ENCODE measurements around the gene RMRP.

RMRP gene

DNA sequence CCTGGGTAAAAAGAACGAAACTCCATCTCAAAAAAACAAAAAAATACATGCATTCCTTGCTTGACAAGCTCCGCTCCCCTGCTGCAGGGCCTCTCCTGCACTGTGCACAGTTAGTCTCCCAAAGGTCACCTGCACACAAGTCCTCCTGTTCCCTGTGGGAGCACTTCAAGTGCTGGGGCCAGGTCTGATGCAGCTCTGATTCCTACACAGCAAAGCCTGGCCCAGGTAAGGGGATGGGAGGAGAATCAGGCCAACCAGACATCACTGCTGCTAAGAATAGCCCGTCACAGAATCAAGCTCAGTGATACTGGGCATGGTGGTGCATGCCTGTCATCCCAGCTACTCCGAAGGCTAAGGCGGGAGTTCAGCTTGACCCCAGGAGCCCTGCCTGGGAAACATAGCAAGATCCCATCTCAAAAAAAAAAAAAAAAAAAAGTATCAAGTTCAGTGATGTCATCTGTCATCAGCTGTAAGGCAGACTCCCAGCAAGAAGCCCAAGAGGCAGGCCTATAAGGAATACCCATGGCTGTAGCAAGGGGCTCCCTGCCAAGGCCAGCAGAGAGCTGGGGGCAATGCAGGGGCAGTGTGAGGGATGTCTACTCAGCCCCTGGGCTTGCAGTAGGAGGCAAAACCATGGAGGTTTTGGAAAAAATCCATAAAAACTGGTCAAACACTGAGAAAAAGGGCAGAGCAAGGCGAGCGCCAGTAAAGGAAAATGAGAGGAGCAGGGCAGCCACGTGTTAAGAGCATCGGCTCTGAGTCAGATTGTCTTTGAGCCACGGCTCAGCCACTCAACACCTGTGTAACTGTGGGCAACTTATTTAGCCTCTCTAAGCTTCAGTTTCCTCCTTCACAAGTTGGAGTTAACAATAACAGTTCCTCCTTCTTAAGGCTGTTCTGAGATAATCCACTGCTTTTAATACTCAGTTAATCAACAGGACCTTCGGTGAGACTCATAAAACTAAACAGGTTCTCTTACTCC, 28.7 kb upstream of the RMRP start:
- DNase-seq (ENCODE audit: low spot score): no peak

DNA sequence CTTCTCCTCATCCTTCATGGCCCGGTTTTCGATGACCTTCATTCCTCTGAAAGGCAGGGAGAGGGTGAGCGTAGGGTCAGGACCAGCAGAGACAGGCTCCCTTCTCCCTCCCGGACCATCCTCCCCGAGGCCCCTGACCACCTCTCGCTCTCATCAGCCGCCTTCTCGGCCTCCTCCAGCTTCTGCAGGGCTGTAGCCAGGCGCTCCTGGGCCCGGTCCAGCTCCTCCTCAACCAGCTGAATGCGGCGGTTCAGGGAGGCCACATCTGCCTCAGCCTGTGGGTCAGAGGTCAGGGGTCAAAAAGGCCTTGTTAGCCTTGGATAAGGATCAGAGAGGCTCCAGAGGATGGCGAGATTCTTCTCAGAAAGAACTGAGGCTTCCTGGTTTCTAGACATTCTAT, 27.7 kb upstream of the RMRP start:
- DNase-seq (ENCODE audit: low spot score): no peak

DNA sequence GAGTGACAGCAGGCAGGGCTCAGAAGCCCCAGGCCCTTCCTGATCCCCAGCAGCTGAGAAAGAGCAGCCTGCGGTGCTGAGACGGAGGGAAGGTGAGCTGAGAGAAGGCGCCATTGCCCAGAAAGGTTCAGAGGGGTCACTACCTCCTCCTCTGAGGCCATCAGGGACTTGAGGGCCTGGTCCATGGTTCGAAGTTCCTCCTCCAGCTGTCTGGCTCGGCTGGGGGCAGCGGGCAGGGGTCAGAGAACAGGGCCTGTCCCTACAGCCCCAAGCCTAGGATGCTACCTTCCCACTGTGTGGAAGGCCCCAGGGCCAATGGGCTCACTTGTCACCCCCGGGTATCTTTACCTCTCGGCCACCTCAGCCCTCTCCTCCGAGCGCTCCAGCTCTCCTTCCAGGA, 27.1 kb upstream of the RMRP start:
- DNase-seq (ENCODE audit: low spot score): no peak

DNA sequence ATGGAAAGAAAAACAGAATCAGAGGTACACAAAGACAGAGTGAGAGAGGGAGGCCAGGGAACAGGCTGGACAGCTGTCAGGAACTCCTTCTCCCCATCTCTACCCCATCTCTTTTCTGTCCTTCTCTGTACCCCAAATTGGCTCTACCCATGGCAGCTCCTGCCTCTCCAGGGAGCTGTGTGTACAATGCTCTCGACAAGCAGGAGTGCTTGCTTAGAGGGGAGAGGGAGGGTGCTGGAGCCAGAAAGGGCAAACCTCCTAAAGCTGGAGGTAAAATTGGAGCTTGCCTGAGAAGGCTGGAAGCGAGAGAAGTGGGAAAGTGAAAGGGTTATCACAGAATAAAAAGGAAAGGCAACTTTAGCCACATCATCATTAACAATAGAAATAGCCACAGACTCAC, 25.5 kb upstream of the RMRP start:
- no peak for DNase-seq (ENCODE audit: low spot score)

DNA sequence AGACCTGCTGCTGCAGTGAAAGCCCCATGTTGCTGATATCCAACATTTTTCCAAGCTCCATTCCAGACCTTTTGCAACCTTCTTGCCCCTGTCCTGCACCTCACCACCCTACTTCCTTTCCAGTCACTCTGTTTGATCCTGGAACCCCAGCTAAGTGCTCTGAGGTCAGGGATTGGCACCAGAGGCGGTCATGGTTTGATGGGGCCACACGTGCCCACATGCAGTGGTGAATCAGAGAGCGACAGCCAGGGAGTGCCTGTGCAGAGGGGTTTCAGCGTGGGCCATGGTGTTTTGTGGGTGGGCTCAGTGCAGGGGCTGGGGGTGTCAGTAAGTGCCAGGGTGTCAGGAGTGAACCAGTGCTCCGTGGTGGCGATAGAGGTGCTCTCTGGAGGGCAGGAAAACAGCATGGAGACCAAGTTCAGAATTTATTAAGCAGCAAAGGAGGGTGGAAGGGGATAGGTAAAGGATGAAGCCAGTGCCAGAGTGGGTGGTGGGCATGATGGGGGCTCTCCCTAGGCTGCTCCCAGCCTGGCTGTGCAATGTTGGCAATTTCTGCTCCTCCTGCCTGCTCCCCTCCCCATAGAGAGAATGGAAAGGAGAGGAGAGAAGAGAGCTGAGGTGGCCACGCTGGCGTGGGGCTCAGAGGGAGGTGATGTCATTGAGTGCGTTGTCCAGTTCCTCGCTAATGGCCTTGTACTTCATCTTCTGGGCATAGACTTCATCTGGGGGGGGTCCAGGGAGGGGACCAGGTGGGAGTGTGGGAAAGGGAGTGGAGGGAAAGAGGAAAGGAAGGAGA, 24.9 kb upstream of the RMRP start:
- no peak for DNase-seq (ENCODE audit: low spot score)

DNA sequence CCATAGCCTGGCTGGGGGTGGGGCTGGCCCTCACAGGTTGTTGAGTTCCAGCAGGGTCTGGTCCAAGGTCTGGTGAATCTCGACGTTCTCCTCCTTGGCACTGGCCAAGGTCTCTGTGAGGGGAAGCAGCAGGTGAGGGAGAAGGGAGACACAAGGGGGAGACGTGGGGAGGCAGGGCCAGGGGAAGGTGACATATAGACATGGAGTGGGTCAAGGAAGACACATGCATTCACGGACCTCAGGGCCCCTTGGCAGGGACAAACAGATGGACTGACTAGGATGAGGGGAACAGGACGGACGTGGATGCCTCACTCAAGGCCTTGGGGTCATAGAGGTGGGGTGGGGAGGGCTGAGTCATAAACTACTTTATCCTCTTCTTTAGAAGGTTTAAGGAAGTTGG, 24.2 kb upstream of the RMRP start:
- DNase-seq (ENCODE audit: low spot score): no peak

DNA sequence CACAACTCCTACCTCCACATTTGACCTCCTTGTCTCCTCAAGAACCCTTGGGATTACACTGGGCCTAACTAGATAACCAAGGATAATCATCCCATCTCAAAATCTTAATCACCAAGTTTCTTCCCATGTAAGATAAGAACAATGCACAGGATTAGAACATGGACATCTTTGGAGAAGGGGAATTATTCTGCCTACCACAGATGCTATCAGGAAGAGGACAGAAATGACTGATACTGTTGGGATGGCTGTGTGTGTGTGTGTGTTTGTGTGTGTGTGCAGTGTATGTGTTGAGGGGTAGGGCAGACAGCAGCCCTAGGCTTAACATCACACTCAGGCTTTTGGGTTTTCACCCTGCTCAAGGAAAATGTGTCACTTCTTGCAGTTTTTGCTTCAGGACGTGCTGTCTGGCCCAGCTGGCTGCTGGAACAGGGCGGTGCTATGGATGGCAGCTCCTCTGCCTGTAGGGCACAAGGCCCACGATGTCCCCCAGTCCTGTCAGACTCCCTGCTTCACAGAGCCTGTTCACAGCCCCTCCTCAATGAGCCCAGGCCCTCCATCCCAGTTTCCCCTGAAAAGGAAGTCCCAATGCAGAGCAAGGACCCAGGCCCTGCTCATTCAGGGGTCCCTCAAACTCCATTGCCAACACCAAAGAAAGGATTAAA, 23.7 kb upstream of the RMRP start:
- DNase-seq (ENCODE audit: low spot score): no peak

DNA sequence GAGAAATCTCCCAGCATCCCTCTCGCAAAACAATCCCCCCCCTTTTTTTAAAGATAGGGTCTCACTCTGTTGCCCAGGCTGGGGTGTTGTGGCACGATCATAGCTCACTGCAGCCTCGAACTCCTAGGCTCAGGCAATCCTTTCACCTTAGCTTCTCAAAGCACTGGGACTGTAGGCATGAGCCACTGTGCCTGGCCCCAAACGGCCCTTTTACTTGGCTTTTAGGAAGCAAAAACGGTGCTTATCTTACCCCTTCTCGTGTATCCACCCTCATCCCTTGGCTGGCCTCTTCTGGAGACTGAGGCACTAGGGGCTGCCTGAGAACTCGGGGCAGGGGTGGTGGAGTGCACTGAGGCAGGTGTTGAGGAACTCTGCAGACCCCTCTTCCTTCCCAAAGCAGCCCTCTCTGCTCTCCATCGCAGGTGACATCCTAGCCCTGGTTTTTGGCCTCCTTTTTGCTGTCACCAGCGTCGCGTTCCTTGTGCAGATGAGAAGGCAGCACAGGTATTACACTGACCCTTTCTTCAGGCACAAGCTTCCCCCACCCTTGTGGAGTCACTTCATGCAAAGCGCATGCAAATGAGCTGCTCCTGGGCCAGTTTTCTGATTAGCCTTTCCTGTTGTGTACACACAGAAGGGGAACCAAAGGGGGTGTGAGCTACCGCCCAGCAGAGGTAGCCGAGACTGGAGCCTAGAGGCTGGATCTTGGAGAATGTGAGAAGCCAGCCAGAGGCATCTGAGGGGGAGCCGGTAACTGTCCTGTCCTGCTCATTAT, 22.7 kb upstream of the RMRP start:
- no peak for DNase-seq (ENCODE audit: low spot score)

DNA sequence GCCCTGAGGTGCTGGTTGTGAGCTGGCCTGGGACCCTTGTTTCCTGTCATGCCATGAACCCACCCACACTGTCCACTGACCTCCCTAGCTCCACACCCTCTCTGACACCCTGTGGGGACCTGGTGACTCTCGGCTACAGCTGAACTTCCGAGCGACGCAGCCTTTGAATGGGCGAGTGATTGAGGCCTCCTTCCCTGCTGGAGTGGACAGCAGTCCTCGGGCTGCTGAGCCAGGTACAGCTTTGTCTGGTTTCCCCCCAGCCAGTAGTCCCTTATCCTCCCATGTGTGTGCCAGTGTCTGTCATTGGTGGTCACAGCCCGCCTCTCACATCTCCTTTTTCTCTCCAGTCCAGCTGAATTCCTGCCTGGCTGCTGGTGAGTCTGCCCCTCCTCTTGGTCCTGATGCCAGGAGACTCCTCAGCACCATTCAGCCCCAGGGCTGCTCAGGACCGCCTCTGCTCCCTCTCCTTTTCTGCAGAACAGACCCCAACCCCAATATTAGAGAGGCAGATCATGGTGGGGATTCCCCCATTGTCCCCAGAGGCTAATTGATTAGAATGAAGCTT, 22.0 kb upstream of the RMRP start:
- no peak for DNase-seq (ENCODE audit: low spot score)

DNA sequence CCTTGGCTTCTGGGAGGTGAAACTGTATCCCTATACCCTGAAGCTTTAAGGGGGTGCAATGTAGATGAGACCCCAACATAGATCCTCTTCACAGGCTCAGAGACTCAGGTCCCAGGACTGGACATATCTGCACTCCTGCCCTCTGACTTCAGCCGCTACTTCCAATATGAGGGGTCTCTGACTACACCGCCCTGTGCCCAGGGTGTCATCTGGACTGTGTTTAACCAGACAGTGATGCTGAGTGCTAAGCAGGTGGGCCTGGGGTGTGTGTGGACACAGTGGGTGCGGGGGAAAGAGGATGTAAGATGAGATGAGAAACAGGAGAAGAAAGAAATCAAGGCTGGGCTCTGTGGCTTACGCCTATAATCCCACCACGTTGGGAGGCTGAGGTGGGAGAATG, 21.3 kb upstream of the RMRP start:
- DNase-seq (ENCODE audit: low spot score): no peak

DNA sequence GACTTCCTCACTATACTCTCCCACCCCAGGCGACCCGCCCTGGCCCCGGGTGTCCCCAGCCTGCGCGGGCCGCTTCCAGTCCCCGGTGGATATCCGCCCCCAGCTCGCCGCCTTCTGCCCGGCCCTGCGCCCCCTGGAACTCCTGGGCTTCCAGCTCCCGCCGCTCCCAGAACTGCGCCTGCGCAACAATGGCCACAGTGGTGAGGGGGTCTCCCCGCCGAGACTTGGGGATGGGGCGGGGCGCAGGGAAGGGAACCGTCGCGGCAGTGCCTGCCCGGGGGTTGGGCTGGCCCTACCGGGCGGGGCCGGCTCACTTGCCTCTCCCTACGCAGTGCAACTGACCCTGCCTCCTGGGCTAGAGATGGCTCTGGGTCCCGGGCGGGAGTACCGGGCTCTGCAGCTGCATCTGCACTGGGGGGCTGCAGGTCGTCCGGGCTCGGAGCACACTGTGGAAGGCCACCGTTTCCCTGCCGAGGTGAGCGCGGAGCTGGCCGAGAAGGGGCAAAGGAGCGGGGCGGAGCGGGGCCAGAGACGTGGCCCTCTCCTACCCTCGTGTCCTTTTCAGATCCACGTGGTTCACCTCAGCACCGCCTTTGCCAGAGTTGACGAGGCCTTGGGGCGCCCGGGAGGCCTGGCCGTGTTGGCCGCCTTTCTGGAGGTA, 18.0 kb upstream of the RMRP start:
- no peak for DNase-seq (ENCODE audit: low spot score)

DNA sequence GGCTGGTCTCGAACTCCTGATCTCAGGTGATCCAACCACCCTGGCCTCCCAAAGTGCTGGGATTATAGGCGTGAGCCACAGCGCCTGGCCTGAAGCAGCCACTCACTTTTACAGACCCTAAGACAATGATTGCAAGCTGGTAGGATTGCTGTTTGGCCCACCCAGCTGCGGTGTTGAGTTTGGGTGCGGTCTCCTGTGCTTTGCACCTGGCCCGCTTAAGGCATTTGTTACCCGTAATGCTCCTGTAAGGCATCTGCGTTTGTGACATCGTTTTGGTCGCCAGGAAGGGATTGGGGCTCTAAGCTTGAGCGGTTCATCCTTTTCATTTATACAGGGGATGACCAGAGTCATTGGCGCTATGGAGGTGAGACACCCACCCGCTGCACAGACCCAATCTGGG, 17.4 kb upstream of the RMRP start:
- DNase-seq (ENCODE audit: low spot score): no peak

DNA sequence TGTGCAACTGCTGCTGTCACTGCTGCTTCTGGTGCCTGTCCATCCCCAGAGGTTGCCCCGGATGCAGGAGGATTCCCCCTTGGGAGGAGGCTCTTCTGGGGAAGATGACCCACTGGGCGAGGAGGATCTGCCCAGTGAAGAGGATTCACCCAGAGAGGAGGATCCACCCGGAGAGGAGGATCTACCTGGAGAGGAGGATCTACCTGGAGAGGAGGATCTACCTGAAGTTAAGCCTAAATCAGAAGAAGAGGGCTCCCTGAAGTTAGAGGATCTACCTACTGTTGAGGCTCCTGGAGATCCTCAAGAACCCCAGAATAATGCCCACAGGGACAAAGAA, 16.2 kb upstream of the RMRP start:
- DNase-seq (ENCODE audit: low spot score): no peak

DNA sequence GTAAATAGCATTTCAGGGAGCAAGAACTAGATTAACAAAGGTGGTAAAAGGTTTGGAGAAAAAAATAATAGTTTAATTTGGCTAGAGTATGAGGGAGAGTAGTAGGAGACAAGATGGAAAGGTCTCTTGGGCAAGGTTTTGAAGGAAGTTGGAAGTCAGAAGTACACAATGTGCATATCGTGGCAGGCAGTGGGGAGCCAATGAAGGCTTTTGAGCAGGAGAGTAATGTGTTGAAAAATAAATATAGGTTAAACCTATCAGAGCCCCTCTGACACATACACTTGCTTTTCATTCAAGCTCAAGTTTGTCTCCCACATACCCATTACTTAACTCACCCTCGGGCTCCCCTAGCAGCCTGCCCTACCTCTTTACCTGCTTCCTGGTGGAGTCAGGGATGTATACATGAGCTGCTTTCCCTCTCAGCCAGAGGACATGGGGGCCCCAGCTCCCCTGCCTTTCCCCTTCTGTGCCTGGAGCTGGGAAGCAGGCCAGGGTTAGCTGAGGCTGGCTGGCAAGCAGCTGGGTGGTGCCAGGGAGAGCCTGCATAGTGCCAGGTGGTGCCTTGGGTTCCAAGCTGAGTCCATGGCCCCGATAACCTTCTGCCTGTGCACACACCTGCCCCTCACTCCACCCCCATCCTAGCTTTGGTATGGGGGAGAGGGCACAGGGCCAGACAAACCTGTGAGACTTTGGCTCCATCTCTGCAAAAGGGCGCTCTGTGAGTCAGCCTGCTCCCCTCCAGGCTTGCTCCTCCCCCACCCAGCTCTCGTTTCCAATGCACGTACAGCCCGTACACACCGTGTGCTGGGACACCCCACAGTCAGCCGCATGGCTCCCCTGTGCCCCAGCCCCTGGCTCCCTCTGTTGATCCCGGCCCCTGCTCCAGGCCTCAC, 15.6 kb upstream of the RMRP start, which contains the start of gene CA9:
CA9 (plus strand) TSS at position 797 of the 893 bp plus-strand sequence; CDS start at position 829, 32 bp downstream.
- no peak for DNase-seq (ENCODE audit: low spot score)

DNA sequence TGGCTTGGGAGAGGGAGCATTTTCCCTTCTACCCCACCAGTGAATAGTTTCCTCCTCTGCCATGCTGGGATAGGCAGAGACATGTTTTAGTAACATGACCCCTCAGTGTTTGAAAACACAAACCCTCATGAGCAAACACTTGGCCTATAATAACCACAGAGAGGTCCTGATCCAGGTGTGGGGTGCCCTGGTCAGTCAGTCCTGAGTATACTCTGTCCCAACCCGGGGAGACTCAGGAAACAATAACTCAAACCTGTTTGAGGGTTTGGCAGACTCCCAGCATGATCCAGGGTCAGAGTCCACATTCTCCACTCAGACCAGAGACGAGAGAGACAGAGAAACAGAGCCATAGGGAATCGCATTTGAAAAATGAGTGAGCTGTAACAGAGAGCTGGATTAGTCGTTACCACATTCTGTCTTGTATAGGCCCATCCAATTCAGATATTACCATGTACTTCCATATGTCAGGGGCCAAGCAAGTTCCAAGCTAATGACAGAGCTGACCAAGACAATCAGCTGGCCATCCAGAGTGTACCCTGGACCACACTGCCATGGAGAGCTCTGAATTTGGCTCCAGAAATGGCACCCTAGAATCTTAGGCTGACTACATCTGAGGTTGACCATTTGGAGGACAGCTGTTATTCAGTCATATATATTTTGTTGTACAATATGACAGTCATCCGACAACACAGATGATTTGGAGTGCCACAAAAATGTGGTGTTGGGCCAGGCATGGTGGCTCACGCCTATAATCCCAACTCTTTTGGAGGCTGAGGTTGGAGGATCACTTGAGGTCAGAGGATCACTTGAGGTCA, 11.7 kb upstream of the RMRP start:
- DNase-seq (ENCODE audit: low spot score): peak; percentile 95

DNA sequence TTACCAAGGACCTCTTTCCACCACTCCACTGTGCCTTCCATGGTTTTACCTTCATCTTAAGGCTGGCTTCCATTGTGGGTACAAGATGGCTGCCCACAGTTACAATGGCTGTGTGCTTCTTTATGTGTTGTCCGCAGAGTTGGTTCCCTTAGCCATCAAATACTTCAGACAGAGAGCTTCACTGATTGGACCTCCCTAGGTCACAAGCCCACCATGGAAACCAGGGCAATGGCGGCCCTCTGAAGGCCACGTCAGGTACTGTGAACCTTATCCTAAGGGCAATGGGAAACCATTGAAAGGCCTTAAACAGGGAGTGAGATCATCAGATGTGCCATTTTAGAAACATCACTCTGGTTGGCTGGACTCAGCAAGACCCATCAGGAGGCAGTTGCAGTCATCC, 10.1 kb upstream of the RMRP start:
- DNase-seq (ENCODE audit: low spot score): no peak

DNA sequence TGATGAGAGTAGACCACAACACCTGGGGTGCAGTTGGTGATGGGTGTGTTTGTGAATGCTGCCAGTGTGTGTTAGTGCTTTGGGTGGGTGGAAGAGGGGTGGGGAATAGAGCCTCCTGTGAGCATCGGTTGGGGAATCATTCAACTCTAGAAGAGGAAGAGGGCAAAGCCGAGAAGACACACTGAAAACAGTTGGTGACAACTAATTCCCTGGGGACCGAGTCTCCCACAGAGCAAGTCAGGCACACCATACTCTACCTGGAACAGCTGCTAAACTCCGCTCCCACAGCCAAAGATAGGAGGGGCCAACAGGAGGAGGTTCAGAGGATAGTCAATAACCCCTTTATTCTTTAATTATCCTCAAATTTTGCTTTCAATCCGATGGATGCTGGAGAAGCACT, 8.7 kb upstream of the RMRP start:
- no peak for DNase-seq (ENCODE audit: low spot score)

DNA sequence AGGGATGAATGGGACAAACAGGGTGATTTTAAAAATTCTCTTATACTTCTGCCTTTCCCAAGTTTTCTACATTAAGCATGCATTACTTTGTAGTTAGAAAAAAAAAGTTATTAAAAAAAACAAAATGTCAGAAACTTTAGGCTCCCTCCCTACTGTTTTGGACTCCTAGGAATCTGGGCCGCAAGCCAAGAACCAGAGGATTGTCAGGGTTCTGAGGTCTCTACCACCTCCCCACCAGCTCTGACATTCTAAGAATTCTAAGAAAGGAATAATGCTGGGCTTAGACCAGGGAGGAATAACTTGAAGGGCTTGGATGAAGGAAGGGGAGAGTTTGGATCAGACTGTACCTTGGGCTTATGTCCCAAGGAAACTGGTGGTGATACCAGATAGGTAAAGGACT, 8.2 kb upstream of the RMRP start:
- DNase-seq (ENCODE audit: low spot score): no peak

DNA sequence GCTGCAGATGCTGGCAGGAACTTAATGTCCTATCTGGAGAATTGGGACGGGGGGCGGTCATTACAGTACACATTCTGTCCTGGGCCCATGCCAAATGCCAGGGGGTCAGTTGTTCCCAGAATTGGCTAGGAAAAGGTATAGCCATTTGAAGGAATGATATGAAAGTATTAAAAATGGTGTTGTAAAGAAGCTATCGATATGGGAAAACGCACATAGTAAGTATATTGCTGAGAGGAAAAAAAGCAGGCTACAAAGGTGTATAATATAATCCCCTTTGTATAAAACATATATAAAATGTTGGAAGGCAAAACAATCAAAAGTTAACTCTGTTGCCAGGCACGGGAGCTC, 7.6 kb upstream of the RMRP start:
- no peak for DNase-seq (ENCODE audit: low spot score)

Measured in HuH-7.5 (cell line).